ENCODE data around the gene PDZRN3.

PDZRN3 gene

GRCh38 chr3:73559749-73560148, 65.0 kb downstream of the PDZRN3 start:
- TF ChIP-seq SIN3A (IDR thresholded peaks at IDR 0.05; ENCODE audit: borderline replicate concordance, insufficient read depth, low read length) (no peak), POLR2AphosphoS5 (IDR thresholded peaks at IDR 0.05; ENCODE audit: low read depth, low read length) (no peak), FOXP2 (optimal IDR thresholded peaks at IDR 0.05; ENCODE audit: borderline replicate concordance, extremely low read depth, extremely low read length, insufficient read depth) (no peak), REST (IDR thresholded peaks at IDR 0.05; ENCODE audit: insufficient read depth in 1 of 2, low read depth in 2 of 2, low read length in 2 of 2) (no peak), TAF1 (IDR thresholded peaks at IDR 0.05; ENCODE audit: borderline replicate concordance, insufficient read depth, low read length) (no peak)

GRCh38 chr3:73558727-73559075, 66.0 kb downstream of the PDZRN3 start:
- no peak for TF ChIP-seq FOXP2 (optimal IDR thresholded peaks at IDR 0.05; ENCODE audit: borderline replicate concordance, extremely low read depth, extremely low read length, insufficient read depth)
- no peak for TF ChIP-seq SIN3A (IDR thresholded peaks at IDR 0.05; ENCODE audit: borderline replicate concordance, insufficient read depth, low read length)
- no peak for TF ChIP-seq POLR2AphosphoS5 (IDR thresholded peaks at IDR 0.05; ENCODE audit: low read depth, low read length)
- TF ChIP-seq TAF1 (IDR thresholded peaks at IDR 0.05; ENCODE audit: borderline replicate concordance, insufficient read depth, low read length) = no peak
- TF ChIP-seq REST (IDR thresholded peaks at IDR 0.05; ENCODE audit: insufficient read depth in 1 of 2, low read depth in 2 of 2, low read length in 2 of 2) = no peak

- TF ChIP-seq POLR2AphosphoS5 (IDR thresholded peaks at IDR 0.05; ENCODE audit: low read depth, low read length) (no peak), TAF1 (IDR thresholded peaks at IDR 0.05; ENCODE audit: borderline replicate concordance, insufficient read depth, low read length) (no peak), SIN3A (IDR thresholded peaks at IDR 0.05; ENCODE audit: borderline replicate concordance, insufficient read depth, low read length) (no peak), REST (IDR thresholded peaks at IDR 0.05; ENCODE audit: insufficient read depth in 1 of 2, low read depth in 2 of 2, low read length in 2 of 2) (no peak), FOXP2 (optimal IDR thresholded peaks at IDR 0.05; ENCODE audit: borderline replicate concordance, extremely low read depth, extremely low read length, insufficient read depth) (no peak)
Measured at GRCh38 chr3:73557986-73558726, 66.6 kb downstream of the PDZRN3 start.

- no peak for TF ChIP-seq TAF1 (IDR thresholded peaks at IDR 0.05; ENCODE audit: borderline replicate concordance, insufficient read depth, low read length)
- TF ChIP-seq POLR2AphosphoS5 (IDR thresholded peaks at IDR 0.05; ENCODE audit: low read depth, low read length) = no peak
- no peak for TF ChIP-seq REST (IDR thresholded peaks at IDR 0.05; ENCODE audit: insufficient read depth in 1 of 2, low read depth in 2 of 2, low read length in 2 of 2)
- TF ChIP-seq FOXP2 (optimal IDR thresholded peaks at IDR 0.05; ENCODE audit: borderline replicate concordance, extremely low read depth, extremely low read length, insufficient read depth) = no peak
- no peak for TF ChIP-seq SIN3A (IDR thresholded peaks at IDR 0.05; ENCODE audit: borderline replicate concordance, insufficient read depth, low read length)
Measured at GRCh38 chr3:73556520-73557372, 68.0 kb downstream of the PDZRN3 start.
